Neuronal stem cell (in vitro differentiated cells): ENCODE results near the gene SULT1A1.

Source experiments
- DNase-seq: peaks from one replicate; pipeline ENCODE4 v3.0.0-alpha.2; 2013; ENCODE audit warnings: low spot score
- H2AFZ ChIP-seq: one replicate; pipeline ENCODE4 v1.6.1; 2013; ENCODE audit warnings: mild to moderate bottlenecking, low read length, inconsistent platforms
- H2AK5ac ChIP-seq: 2 replicates; pipeline ENCODE4 v1.6.1; 2013; ENCODE audit warnings: low read depth, mild to moderate bottlenecking, inconsistent platforms, low read length, moderate library complexity, mixed read lengths
- H2BK120ac ChIP-seq: 2 replicates; pipeline ENCODE4 v1.6.1; 2013; ENCODE audit warnings: low read depth, mild to moderate bottlenecking, inconsistent platforms, low read length, moderate library complexity, mixed read lengths
- H2BK12ac ChIP-seq: one replicate; pipeline ENCODE4 v1.6.1; 2013; ENCODE audit warnings: low read length, inconsistent platforms
- H2BK15ac ChIP-seq: 2 replicates; pipeline ENCODE4 v1.6.1; 2013; ENCODE audit warnings: mild to moderate bottlenecking, low read length, inconsistent platforms, mixed read lengths
- H2BK5ac ChIP-seq: one replicate; pipeline ENCODE4 v1.6.1; 2013; ENCODE audit warnings: inconsistent platforms, mild to moderate bottlenecking, low read length, moderate library complexity
- H3K14ac ChIP-seq: one replicate; pipeline ENCODE4 v1.6.1; 2013; ENCODE audit warnings: low read length, inconsistent platforms
- H3K18ac ChIP-seq: 2 replicates; pipeline ENCODE4 v1.6.1; 2013; ENCODE audit warnings: low read length, inconsistent platforms
- H3K23ac ChIP-seq: 2 replicates; pipeline ENCODE4 v1.6.1; 2013; ENCODE audit warnings: low read depth, mild to moderate bottlenecking, mixed read lengths, low read length, inconsistent platforms; ENCODE audit not compliant: poor library complexity
- H3K27ac ChIP-seq: replicated peaks from 3 replicates; pipeline ENCODE4 v1.5.1; 2013; ENCODE audit warnings: low read length, inconsistent platforms
- H3K27me3 ChIP-seq, 3 experiments: 2 replicates each; pipeline ENCODE4 v1.6.1; 2013; ENCODE audit warnings: low read length in 3 of 3, mild to moderate bottlenecking in 2 of 3, inconsistent platforms in 1 of 3, low read depth in 1 of 3, mixed read lengths in 1 of 3, moderate library complexity in 1 of 3; ENCODE audit not compliant: control insufficient read depth in 3 of 3, insufficient read depth in 3 of 3
- H3K36me3 ChIP-seq, 2 donors: replicated peaks in 1 of 2; 2 replicates each; pipeline ENCODE4 v1.6.1; 2013; ENCODE audit warnings: low read length in 2 of 2; ENCODE audit not compliant: control insufficient read depth in 2 of 2, insufficient read depth in 2 of 2
- H3K4ac ChIP-seq: 2 replicates; pipeline ENCODE4 v1.6.1; 2013; ENCODE audit warnings: inconsistent platforms, mild to moderate bottlenecking, low read length, moderate library complexity
- H3K4me1 ChIP-seq, 2 donors: 1 replicate in 1 of 2; 2 replicates in 1 of 2; pipeline ENCODE4 v1.6.1; 2013; ENCODE audit warnings: low read length in 2 of 2, low read depth in 1 of 2; ENCODE audit not compliant: control insufficient read depth in 2 of 2, insufficient read depth in 1 of 2
- H3K4me2 ChIP-seq: one replicate; pipeline ENCODE4 v1.6.1; 2013; ENCODE audit warnings: mild to moderate bottlenecking, low read length, inconsistent platforms; ENCODE audit not compliant: insufficient read depth, poor library complexity, severe bottlenecking
- H3K4me3 ChIP-seq, 2 donors: 2 replicates each; pipeline ENCODE4 v1.5.1; 2013; ENCODE audit warnings: low read length in 2 of 2, mild to moderate bottlenecking in 2 of 2, inconsistent platforms in 1 of 2, moderate library complexity in 1 of 2
- H3K79me1 ChIP-seq: one replicate; pipeline ENCODE4 v1.6.1; 2013; ENCODE audit warnings: low read depth, mild to moderate bottlenecking, inconsistent platforms, low read length, moderate library complexity
- H3K9ac ChIP-seq: one replicate; pipeline ENCODE4 v1.6.1; 2013; ENCODE audit warnings: mild to moderate bottlenecking, low read depth, low read length, inconsistent platforms; ENCODE audit not compliant: poor library complexity
- H3K9me3 ChIP-seq, 2 donors: replicated peaks in 1 of 2; 2 replicates each; pipeline versions ENCODE3 to v1.6.1; 2013; ENCODE audit warnings: low read length in 2 of 2, mild to moderate bottlenecking in 2 of 2, inconsistent platforms in 1 of 2, low read depth in 1 of 2, mixed read lengths in 1 of 2, moderate library complexity in 1 of 2; ENCODE audit not compliant: control insufficient read depth in 2 of 2, insufficient read depth in 1 of 2
- H4K8ac ChIP-seq: one replicate; pipeline ENCODE4 v1.6.1; 2013; ENCODE audit warnings: low read depth, mild to moderate bottlenecking, inconsistent platforms, low read length, moderate library complexity
- H4K91ac ChIP-seq: one replicate; pipeline ENCODE4 v1.6.1; 2013; ENCODE audit warnings: low read length, low read depth, mild to moderate bottlenecking, inconsistent platforms; ENCODE audit not compliant: poor library complexity
- WGBS, 2 donors: extraction: QIAGEN DNeasy Blood & Tissue Kit; methylation state at CpG; one replicate each; pipeline ENCODE4 v1.1.7; 2013; ENCODE audit warnings: missing lambda C conversion rate in 2 of 2, mixed read lengths in 1 of 2; ENCODE audit not compliant: insufficient read length in 2 of 2, insufficient replicate concordance in 1 of 2; ENCODE audit errors: extremely low coverage in 2 of 2; 5-methylcytosine and 5-hydroxymethylcytosine counted together

The SULT1A1 gene

GRCh38 chr16:28558456-28558855 lies 51.4 kb downstream of the SULT1A1 start:
- H3K9ac ChIP-seq = no peak overlapping the region
- WGBS, 2 donors = no CpG with 5 or more reads among the region's 3 CpGs

GRCh38 chr16:28556914-28557320 lies 52.9 kb downstream of the SULT1A1 start:
- H3K4ac ChIP-seq = no peak overlapping the region
- no peak overlapping the region for H2BK5ac ChIP-seq
- no peaks in the 10 kb centered on the region for H3K27me3 ChIP-seq
- no peak overlapping the region for H4K91ac ChIP-seq
- no CpG with 5 or more reads among the region's 2 CpGs for WGBS, 2 donors
- H3K23ac ChIP-seq = no peak overlapping the region
- H3K14ac ChIP-seq = no peak overlapping the region
- no peak overlapping the region for H3K4me3 ChIP-seq
- no peak overlapping the region for H2BK120ac ChIP-seq
- H2AFZ ChIP-seq = no peak overlapping the region
- no peak overlapping the region for H3K4me2 ChIP-seq
- peaks cover 0 to 4% of the 10 kb centered on the region in 2 donors for H3K4me1 ChIP-seq
- H2AK5ac ChIP-seq = no peak overlapping the region
- no peak overlapping the region for H2BK15ac ChIP-seq
- no peak overlapping the region for H3K27ac ChIP-seq
- no peak overlapping the region for H3K18ac ChIP-seq
- no peaks in the 10 kb centered on the region for H3K9me3 ChIP-seq
- H4K8ac ChIP-seq = no peak overlapping the region
- H3K9ac ChIP-seq = no peak overlapping the region
- no peak for DNase-seq
- no peak overlapping the region for H2BK12ac ChIP-seq
- peaks cover 3% of the 10 kb centered on the region for H3K79me1 ChIP-seq
- peaks cover 0 to 29% of the 10 kb centered on the region in 2 donors for H3K36me3 ChIP-seq

More at GRCh38 chr16:28558456-28558855, 51.4 kb downstream of the SULT1A1 start:
- no peak overlapping the region for H2AFZ ChIP-seq
- no peak overlapping the region for H3K27ac ChIP-seq
- no peak overlapping the region for H3K4me3 ChIP-seq
- no peak overlapping the region for H2BK12ac ChIP-seq
- H4K8ac ChIP-seq = no peak overlapping the region
- no peak for DNase-seq
- peaks cover 7% of the 10 kb centered on the region for H3K79me1 ChIP-seq
- no peaks in the 10 kb centered on the region for H3K9me3 ChIP-seq
- H4K91ac ChIP-seq = no peak overlapping the region
- H3K14ac ChIP-seq = no peak overlapping the region
- no peak overlapping the region for H2AK5ac ChIP-seq
- H3K4me1 ChIP-seq = peaks cover 0 to 4% of the 10 kb centered on the region in 2 donors
- peaks cover 0 to 29% of the 10 kb centered on the region in 2 donors for H3K36me3 ChIP-seq
- H2BK5ac ChIP-seq = no peak overlapping the region
- H2BK120ac ChIP-seq = no peak overlapping the region
- no peak overlapping the region for H3K23ac ChIP-seq
- H3K27me3 ChIP-seq = no peaks in the 10 kb centered on the region
- H3K18ac ChIP-seq = no peak overlapping the region
- H3K4me2 ChIP-seq = no peak overlapping the region
- no peak overlapping the region for H2BK15ac ChIP-seq
- H3K4ac ChIP-seq = no peak overlapping the region

- peaks cover 0 to 4% of the 10 kb centered on the region in 2 donors for H3K4me1 ChIP-seq
- H3K27ac ChIP-seq = no peak overlapping the region
- H3K4me2 ChIP-seq = no peak overlapping the region
- DNase-seq = no peak
- no peaks in the 10 kb centered on the region for H3K9me3 ChIP-seq
- no peak overlapping the region for H4K8ac ChIP-seq
- H3K14ac ChIP-seq = no peak overlapping the region
- H4K91ac ChIP-seq = no peak overlapping the region
- no peak overlapping the region for H3K4me3 ChIP-seq
- peaks cover 3% of the 10 kb centered on the region for H3K79me1 ChIP-seq
- no peak overlapping the region for H3K9ac ChIP-seq
- no peak overlapping the region for H2AFZ ChIP-seq
- WGBS, 2 donors = no CpG with 5 or more reads among the region's 2 CpGs
- no peak overlapping the region for H2BK120ac ChIP-seq
- no peak overlapping the region for H2BK12ac ChIP-seq
- no peak overlapping the region for H2AK5ac ChIP-seq
- H3K4ac ChIP-seq = no peak overlapping the region
- H3K23ac ChIP-seq = no peak overlapping the region
- H3K36me3 ChIP-seq = peaks cover 0 to 29% of the 10 kb centered on the region in 2 donors
- H2BK15ac ChIP-seq = no peak overlapping the region
- H3K18ac ChIP-seq = no peak overlapping the region
- H3K27me3 ChIP-seq = no peaks in the 10 kb centered on the region
- no peak overlapping the region for H2BK5ac ChIP-seq
These were observed 54.3 kb downstream of the SULT1A1 start for GRCh38 chr16:28555561-28555960.
